SHP77 (cell line): ENCODE data around the gene L3MBTL4.
"Not testable (repeated sequence)": the region's sequence is repeated elsewhere in the genome, so short reads cannot be mapped to it uniquely, and the experiment has no call there.

Experiments used
- DNase-seq, 2 experiments: peaks; one replicate each; lab custom pipeline; 2025; lab: John Stamatoyannopoulos, UW

The L3MBTL4 gene

GRCh38 chr18:6414723-6415417 lies at the start of gene L3MBTL4:
TSS of gene L3MBTL4 (minus strand) at chr18:6414911. CDS start at chr18:6311625, 103,286 bp downstream.
- DNase-seq: peak in 1 of 2 experiments; percentile 28

- no peak for DNase-seq
Observed at GRCh38 chr18:6452194-6452593, 37.5 kb upstream of the L3MBTL4 start.

- no peak for DNase-seq
Observed at GRCh38 chr18:6449213-6449612, 34.5 kb upstream of the L3MBTL4 start.

DNA sequence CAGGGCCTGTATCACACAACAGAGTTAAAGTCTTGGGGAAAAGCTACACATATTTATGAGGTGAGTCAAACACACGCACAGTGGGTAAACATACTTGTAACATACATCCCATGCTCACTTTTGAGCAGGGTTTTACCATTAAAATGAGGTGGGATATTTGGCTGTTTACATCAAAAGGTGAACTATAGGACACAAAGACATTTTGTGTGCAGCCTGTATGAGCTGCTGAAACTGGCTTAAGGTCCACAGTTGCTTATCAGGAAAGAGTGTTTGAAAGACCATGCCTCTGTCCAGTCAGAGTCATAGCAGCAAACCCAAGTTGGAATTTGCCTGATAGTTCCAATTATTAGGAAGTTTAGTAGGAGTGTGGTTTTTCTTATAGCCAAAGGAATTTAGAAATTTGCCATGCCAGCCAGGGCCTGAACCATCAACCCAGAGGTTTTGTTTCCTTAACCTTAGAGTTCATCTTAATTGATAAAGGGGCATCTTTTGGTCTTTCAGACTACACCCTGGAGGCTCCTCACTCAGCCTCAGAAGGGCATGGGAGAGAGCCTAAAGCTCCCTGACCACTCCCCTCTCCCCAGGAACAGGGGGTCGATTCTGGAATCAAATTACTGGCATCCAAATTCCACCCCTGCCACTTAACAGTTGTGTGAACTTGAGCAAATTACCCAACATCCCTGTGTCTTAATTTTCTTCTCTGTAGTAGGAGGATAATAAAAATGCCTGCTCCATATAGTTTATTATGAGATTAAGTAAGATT lies 29.9 kb upstream of the L3MBTL4 start:
- DNase-seq: no peak

GRCh38 chr18:6441200-6441599 lies 26.5 kb upstream of the L3MBTL4 start:
- no peak for DNase-seq

DNA sequence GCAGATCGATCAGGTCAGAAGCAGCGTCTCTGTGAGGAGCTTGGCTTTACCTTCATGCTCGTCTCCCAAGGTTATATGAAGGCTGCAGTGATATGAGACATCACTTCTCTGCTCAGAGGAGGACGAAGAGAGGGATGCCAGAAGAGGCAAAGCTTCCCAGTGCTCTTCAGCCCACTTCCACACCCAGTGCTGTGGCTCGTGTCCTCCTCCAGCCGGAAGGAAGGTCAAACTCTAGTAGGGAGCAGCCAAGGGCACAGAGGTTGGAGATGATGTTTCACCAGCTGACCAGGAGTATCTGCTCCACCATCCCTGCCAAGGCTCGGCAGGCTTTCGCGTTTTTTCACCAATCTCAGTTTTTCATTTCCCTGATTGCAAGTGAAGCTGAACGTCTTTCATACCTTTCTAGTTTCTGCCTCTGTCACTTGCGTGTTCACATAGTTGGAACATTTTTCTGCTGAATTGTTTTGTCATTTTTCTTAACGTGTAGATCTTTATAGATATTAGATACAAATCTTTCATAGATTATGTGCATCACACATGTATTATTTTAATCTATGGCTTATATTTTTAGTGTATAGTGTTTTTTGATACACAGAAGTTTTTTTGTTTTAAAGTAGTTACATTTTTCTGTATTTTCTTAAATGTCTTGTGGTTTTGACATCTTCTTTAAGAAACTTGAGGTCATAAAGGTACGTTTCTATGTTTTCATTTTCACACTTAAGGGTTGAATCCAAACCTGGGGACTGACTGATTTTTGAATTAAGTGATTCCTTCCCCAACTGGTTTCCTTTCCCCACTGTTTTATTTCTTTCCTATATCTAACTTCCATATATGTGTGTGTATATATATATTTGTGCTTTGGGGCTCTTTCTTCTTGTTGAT lies 23.5 kb upstream of the L3MBTL4 start:
- no peak for DNase-seq

- no peak for DNase-seq
Observed at GRCh38 chr18:6435731-6436130, 21.0 kb upstream of the L3MBTL4 start.

DNA sequence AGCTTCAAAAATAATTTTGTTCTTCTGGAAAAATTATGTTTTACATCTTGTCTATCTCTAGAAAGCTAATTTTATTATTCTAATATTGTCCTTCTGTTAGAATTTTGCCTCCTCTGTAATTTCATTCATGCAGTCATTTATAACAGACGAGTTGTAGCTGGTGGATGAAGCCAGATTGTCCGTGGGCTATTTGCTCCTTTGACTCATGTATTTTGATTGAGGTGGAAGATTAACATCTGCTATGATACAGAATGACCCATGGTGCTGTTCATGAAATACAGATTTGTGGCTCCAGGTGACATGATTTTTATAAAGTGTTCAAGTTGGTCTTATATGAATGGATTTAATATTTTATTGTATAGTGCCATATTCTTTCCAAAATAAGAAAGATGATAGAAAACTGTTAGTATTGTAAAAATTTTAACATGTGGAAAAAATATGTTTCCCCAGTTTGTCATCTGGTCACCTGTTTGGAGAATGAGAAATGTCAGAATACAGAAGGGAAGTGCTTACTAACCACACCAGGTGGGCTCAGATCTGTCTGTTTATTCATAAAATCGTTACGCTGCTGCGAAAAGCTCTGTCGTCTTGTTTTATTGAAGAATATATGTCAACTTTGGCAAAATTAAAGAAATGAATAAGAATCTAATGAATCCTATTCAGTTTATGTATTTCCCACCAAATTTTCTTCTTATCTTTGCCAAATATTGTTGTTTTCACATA lies 20.4 kb upstream of the L3MBTL4 start:
- DNase-seq: no peak

- no peak for DNase-seq
Observed at GRCh38 chr18:6434481-6434880, 19.8 kb upstream of the L3MBTL4 start.

DNA sequence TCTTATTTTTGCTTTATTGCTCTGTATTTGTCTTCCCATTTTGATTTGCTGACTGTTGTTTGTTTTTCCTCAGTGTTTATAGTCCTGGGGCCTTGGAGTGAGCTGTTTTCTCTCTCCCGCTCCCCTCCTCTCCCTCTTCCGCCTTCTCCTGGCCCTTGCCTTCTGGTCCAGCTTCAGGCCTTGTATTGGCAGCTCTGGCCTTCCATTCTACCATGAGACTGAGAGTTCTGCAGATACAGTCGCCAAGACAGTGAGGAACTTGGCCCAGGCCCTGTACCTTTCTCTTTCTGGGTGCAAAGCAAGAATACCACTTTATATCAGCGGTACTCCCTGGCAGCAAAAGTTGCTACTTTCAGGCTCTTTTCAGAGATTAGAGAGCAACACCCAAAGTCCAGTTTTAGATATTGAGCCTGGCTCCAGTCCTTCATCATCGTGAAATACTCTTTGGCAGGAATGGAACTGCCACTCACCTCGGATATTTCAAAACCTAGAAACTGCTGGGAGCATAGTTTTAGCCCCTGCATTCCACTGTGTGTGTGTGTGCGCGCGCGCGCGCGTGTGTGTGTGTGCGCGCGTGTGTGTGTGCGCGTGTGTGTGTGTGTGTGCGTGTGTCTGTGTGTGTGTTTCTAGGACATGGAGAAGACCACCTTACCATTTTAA lies 17.1 kb upstream of the L3MBTL4 start:
- no peak for DNase-seq

DNA sequence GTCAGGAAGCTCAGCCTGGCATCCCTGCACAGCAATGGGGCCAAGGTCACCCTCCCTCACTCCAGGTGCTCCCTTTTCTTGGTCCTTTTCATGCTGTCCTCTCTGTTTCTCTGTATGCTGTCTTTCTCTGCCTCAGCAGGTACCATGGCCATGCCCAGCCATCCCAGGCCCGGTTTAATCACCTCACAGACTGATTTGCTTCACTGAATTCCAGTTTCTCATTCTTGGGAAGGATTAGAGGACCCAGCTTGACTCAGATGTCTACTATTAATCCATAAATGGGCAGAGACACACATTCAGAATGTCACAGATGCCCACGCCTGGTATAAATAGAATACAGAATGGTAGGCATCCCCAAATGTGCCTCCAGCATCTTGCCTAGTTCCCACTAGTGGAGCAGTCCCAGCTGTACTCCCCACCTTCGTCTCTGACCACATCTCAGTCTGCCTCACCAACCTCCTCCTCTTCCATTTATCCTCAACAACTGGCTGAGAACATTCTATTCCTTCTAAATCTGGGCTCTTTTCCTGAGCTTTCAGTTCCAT lies 14.2 kb upstream of the L3MBTL4 start:
- DNase-seq: no peak

- DNase-seq: no peak
Observed at GRCh38 chr18:6427286-6427685, 12.6 kb upstream of the L3MBTL4 start.

DNA sequence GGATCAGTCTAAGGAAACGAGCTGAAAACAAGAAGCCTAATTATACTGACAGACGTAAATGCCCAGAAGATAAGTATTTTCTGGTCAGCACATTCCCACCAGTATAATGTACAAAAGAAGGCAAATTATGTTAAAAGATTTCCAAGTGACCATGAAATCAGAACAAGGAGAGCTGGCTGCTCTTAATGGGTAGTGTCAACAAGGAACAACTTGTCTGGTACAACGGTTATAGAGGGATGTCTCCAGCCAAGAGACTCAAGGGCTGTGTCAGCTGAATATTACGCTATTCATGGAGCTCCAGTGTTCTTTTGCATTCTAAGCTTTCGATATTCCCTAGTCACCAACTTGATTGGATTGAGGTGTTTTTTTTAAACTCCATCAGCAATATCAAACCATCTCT lies 8.6 kb upstream of the L3MBTL4 start:
- DNase-seq: no peak

- DNase-seq: no peak
Observed at GRCh38 chr18:6414118-6414722, 491 bp downstream of the L3MBTL4 start.

DNA sequence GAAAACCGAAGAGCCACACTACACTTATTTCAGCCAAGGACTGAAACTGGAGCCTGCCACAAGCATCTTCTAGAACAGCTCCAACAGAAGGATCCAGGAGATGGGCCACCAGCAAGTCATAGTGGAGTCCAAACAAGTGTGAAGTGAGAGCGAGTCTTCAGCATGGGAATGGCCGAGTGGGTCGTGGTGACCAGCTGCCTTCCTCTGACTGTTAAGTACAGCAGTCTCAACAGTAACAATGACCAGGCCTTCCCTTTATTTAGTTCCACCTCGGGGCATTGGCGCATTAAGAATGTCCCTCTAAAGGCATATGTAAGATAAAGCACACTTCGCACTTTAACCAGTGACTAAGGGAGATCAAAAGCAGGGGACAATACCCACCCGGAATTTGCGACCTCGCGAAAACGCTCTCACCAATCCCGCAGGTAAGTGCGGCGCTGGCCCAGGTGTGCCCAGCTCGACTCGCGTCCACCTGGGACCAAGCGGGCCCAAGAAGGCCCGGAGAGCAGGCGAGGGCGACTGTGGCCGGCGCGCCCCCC lies 1.1 kb downstream of the L3MBTL4 start:
- no peak for DNase-seq

DNA sequence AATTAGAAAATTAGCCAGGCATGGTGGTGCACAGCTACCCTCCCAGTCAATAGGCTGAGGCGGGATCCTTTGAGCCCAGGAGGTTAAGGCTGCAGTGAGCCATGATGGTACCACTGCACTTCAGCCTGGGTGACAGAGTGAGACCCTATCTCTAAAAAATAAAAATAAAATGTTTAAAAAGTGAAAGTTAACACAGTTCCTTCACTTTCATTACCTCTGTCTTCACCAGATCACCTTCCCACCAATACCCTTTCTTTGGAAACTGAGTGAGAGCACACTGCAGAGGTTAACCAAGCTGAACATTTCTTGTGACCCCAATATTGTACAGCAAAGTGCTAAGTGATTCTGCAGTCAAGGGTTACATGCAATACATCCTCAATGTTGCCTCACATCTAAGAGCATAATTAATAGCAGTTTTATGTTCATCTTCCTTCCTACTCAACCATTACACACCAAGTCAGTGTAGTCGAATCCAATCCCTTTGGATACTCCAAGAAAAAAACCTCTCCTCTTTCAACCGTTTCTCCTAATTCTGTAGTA lies 1.7 kb downstream of the L3MBTL4 start:
- no peak for DNase-seq

DNA sequence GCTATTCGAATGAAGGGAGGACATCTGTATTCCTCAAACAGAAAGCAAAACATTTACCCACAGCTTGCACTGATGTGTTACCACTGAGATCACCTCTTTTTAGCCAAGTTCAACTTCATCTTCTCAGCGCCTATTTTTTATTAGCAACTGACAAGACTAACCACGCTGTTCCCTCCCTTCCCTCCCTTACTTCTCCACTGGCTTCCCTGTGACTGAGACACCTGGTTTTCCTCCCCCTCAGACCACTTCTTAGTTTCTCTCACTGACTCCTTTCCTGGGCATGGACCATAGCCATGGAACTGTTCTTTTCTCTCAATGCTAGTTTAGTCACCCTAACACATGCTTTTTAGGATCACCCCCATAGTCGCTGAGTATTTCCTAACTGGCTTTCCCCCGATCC lies 3.3 kb downstream of the L3MBTL4 start:
- DNase-seq: no peak

- no peak for DNase-seq
Observed at GRCh38 chr18:6409933-6410332, 4.8 kb downstream of the L3MBTL4 start.

DNA sequence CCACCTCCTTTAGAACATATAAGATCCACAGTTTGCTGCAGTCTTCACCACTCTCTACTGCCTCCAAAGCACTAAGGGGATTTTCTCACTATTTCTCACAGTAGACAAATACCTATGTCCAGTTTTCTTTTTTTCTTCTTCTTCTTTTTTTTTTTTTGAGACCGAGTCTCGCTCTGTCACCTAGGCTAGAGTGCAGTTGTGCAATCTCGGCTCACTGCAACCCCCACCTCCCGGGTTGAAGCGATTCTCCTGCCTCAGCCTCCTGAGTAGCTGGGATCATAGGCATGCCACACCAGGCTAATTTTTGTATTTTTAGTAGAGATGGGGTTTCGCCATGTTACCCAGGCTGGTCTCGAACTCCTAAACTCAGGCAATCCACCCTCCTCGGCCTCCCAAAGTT lies 6.2 kb downstream of the L3MBTL4 start:
- not testable (repeated sequence) for DNase-seq

DNA sequence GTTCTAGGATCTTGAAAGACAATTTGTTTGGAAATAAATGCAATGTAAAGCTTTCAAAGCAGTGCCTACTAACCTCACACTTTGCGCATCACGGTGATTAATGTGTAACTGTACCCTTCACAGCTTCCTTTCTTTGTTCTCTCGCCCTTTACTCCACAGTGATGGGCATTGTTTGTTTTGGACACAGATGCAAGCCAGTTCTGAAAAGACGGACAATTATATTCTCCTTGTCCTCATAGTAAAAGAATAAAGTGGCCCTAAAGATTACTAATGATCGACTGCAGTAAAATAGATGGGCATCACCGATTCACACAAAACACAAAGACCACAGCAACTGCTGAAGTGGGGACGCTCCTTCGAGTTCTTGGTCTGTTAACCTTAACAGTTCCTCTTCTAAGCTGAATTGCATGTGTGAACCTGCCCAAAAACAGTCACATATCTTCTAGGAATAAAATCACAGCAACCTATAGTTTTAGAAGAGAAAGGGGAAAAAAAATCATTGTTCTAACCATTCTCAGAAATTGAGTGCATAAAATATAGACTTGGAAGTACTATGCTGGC lies 7.7 kb downstream of the L3MBTL4 start:
- DNase-seq: peak in 1 of 2 experiments; percentile 12
